ENCODE data around the gene CST9. TPM values are rescaled to one million over a fixed set of nuclear protein-coding genes. Genes with fewer than 3 reads are reported as not detected.

The CST9 gene
- total RNA-seq, 1 experiment from 2014 or later: not detected

- no peak for TF ChIP-seq CTCF (IDR thresholded peaks at IDR 0.05 in 2 of 3, conservative IDR thresholded peaks at IDR 0.05 in 1 of 3; ENCODE audit: borderline replicate concordance in 1 of 3, insufficient read depth in 1 of 3, low read depth in 2 of 3, low read length in 2 of 3)
- TF ChIP-seq YY1 (IDR thresholded peaks at IDR 0.05; ENCODE audit: extremely low read depth, insufficient replicate concordance, low read depth, low read length): no peak
- TF ChIP-seq MAX (IDR thresholded peaks at IDR 0.05): no peak
- TF ChIP-seq SP1 (IDR thresholded peaks at IDR 0.05; ENCODE audit: low read depth): no peak
- TF ChIP-seq TCF7L2 (IDR thresholded peaks at IDR 0.05; ENCODE audit: borderline replicate concordance, extremely low read depth, insufficient read depth, insufficient read length): no peak
- TF ChIP-seq SRF (IDR thresholded peaks at IDR 0.05; ENCODE audit: low read depth): no peak
- no peak for TF ChIP-seq JUND (IDR thresholded peaks at IDR 0.05)
- no peak for TF ChIP-seq POLR2AphosphoS5 (IDR thresholded peaks at IDR 0.05; ENCODE audit: low read depth, low read length)
- TF ChIP-seq ZFX (IDR thresholded peaks at IDR 0.05): no peak
- no peak for TF ChIP-seq ATF3 (IDR thresholded peaks at IDR 0.05)
- TF ChIP-seq SIN3A (IDR thresholded peaks at IDR 0.05; ENCODE audit: low read depth): no peak
- no peak for TF ChIP-seq RAD21 (IDR thresholded peaks at IDR 0.05; ENCODE audit: low read depth)
- TF ChIP-seq EGR1 (IDR thresholded peaks at IDR 0.05; ENCODE audit: low read depth): no peak
- H3K9me2 ChIP-seq (ENCODE audit: insufficient read depth): no peaks in the 10 kb centered on the region
- ChIA-PET POLR2A (no interaction called here), RAD21 (ENCODE audit: low non-redundant PET in 1 of 2, low total read pairs in 2 of 2, uncharacterized antibody in 2 of 2, unreplicated experiment in 2 of 2) (no interaction called here), CTCF (no interaction called here)
- H3K4me2 ChIP-seq (ENCODE audit: low read length): no peak overlapping the region
- no peaks in the 10 kb centered on the region for H3K9me3 ChIP-seq (ENCODE audit: control insufficient read depth in 1 of 2, insufficient read depth in 1 of 2, low read depth in 1 of 2, low read length in 2 of 2)
- H4K20me1 ChIP-seq (ENCODE audit: insufficient read depth): no peaks in the 10 kb centered on the region
- ATAC-seq (no peak), DNase-seq (ENCODE audit: low read depth, low spot score) (no peak)
- H3K4me3 ChIP-seq (replicated peaks in 1 of 2; ENCODE audit: low read depth in 1 of 2, low read length in 2 of 2): no peak overlapping the region
- no TSS peak for BruUV-seq (replicated peaks)
- peaks cover 47% of the 10 kb centered on the region for H3K27me3 ChIP-seq (ENCODE audit: insufficient read depth, low read length)
- no peak overlapping the region for H3K27ac ChIP-seq (ENCODE audit: low read depth, low read length)
- no peaks in the 10 kb centered on the region for H3K4me1 ChIP-seq (ENCODE audit: control insufficient read depth in 1 of 2, insufficient read depth in 2 of 2, low read length in 2 of 2)
- intact Hi-C loops (cut with micrococcal nuclease): no loop called here
- no peaks in the 10 kb centered on the region for H3K36me3 ChIP-seq (ENCODE audit: control insufficient read depth in 1 of 2, insufficient read depth in 2 of 2, low read length in 2 of 2)
- H2AFZ ChIP-seq (ENCODE audit: low read depth, low read length, poor library complexity, severe bottlenecking): no peak overlapping the region
- H3K79me2 ChIP-seq (ENCODE audit: insufficient read depth, low read length): no peaks in the 10 kb centered on the region
- H3K9ac ChIP-seq (ENCODE audit: low read length): no peak overlapping the region
Observed at GRCh38 chr20:23596579-23597250, 9.0 kb downstream of the CST9 start.

Data from HCT116 (cell line).